Inferior parietal cortex (tissue), 1 donor: ENCODE results near the gene COQ8B.
A peak's percentile ranks its signal among the peaks of the same experiment; 100 is the strongest.

ENCODE experiments used
- DNase-seq: peaks from one replicate; pipeline ENCODE4 v3.0.0-alpha.2; 2016; ENCODE audit errors: extremely low spot score

Gene COQ8B

GRCh38 chr19:40691421-40692211, 25.1 kb downstream of the COQ8B start:
- DNase-seq, result no peak

- peak; percentile 76 for DNase-seq
Measured at GRCh38 chr19:40690693-40691420, 25.8 kb downstream of the COQ8B start.

- DNase-seq, result no peak
Measured at GRCh38 chr19:40690050-40690692, 26.5 kb downstream of the COQ8B start, which contains the start of gene NUMBL. NUMBL (minus strand) TSS chr19:40690651; CDS start chr19:40690483, 168 bp downstream.

DNA sequence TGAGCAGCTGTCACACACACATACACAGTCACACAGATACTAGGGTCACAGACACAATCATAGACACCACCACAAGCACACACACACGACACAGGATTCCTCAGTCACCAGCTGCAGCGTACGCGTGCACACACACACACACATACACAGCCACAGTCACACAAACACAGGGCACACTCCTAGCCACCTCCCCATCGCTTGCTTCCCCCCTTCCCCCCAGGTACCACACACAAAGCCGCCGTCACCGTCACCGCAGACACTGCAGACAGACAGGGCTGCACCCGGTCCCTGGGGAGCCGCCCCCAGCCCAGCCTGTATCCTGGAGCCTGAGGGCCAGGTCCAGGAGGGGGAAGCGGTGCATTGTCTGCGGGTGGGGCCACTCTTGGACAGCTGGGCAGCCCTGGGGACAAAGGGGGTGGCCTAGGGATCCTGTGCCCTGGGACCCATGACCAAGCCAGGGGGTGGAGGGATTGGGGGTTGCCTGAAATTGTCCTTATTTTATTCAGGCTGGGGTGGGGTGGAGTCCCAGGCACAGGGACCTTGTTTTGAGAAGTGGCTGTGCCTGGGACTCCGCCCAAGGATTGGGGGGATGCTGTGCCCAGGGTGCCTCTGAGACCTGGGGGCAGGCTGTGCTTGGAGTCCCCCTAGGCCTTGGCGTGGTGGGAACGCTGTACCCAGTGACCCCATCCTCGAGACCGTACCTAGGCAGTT, 27.2 kb downstream of the COQ8B start:
- no peak for DNase-seq

DNA sequence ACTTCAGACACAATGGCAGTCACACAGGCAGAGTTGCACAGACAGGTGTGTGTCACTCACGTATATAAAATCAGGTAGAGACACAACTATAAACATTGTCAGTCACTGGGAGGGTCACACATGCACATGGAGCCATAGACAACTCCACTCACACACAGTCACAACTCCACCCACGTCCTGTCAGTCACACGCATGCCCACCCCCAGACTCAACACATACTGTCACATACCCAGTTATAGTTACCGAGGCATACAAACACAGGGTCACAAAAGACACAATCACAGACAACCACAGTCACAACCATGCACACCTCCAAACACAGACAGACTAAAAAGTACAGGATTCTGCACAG, 27.7 kb downstream of the COQ8B start:
- no peak for DNase-seq

DNA sequence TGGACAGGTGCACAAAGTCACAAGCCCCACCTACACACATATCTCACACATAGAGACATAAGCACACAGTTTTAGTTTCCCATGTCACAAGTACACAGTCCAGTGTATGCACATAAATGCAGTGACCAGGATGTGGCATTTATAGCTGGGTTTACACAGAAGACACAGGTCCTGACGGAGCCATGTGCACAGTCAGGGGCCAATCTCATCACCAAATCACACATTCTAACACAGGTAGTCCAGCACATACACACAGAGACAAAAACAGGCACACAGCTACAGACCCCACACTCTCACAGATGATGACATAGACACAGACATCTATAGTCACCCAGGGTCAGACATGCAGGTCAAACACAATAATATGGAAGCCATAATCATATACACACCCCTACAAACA, 28.4 kb downstream of the COQ8B start:
- DNase-seq, result no peak

DNA sequence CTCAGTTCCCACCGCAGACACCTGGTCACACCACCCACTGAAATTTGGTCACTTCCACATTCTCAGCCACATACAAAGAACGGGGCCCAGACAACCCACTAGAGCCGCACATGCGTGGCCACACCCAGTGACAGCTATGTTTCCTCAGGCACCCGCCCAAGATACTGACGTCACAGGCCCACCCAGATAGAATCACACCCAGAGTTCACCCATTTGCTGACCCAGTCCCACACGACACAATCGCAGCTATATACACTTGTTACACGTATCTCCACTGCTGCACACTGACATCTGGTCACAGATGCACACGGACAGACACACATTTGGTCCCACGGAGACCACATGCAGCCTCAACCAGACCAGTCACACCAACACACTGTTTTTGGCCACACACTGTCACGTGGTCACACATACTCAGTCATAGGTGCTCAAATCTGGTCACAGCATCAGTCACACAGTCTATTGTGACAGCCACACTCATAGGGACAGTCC, 29.1 kb downstream of the COQ8B start:
- no peak for DNase-seq

DNA sequence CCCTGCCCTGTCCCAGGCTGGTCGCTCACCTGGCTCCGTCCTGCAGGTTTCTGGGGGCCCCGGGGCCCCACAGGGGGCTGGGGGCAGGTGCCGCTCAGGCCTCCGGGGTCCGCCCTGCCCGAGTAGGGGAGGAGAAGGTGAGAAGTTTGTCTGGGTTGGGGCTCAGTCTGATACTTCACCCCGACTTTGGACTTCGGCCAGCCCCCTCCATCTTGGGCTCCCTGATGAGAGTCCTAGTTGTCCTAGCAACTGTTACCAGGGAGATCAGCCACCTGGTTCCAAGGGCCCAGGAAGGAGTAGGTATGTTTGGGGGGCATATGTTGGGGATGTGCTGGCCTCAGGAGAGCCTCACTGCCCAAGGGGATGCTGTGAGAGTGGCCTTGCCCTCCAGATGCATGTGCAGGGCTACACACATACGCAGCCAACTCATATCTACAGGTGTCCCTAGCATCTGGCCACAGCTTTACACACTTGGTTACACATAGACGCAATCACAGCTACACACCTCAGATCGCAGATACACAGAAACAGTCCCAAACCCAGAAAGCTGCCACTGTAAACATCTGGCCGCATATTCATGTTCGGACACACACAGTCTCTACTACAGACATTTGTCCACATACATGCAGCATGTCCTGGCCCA, 29.7 kb downstream of the COQ8B start:
- DNase-seq, result no peak

DNA sequence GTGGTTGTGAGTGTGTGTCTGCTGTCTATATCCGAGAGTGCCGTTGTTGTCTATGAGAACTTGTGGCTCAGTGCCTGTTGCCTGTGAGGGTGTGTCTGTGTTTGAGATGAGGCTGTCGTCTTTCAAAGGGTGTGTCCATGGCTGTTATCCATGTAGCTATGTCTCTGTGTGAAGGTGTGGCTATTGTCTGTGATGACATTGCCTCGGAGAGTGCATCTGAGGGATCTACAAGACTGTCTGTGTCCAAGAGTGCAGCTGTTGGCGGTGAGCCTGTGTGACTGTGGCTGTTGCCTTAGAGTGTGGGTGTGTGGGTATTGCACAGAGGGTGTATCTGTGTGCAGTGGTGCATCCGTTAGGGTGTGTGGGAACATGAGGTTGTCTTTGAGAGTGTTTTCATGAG, 31.1 kb downstream of the COQ8B start:
- no peak for DNase-seq

DNA sequence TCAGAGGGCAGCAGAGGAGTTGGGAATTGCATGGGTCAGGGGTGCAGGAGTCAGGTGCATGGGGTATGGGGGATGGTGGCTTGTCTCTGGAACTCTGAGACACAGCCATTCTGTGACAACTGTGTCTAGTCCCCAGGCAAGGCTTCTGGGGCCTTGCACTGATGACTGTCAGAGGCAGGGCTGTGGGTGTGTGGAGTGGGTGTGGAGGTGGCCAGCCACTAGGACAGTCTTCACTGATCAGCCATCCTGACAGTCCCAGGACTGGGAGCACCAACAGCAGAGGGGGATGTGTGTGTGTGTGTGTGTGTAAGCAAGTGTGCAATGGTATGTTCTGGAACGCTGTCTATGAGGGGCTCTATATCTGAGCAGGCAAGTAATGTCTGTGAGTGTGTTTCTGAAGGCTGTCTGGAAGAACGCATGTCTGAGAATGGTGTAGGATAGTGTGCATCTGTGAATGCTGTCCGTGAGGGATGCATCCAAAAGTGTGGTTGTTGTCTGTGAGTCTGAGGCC, 31.6 kb downstream of the COQ8B start:
- DNase-seq, result no peak

DNA sequence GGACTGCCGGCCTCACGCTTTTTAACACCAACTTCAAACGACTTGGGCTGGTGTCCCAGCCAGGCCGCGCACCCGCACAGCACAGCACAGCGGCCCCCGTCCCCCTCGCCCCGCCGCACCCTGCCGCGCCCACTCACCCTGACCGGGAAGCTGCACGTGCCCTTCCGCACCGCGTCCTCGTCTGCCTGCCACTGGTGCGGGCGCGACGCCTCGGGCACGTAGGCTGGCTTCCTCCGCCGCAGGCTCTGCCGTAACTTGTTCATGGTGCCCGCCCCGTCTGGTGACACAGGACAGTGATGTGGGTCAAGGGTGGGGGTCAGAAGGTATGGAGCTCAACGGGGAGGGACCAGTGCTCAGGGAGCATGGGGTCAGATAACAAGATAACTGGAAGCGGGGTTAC, 32.4 kb downstream of the COQ8B start:
- no peak for DNase-seq

GRCh38 chr19:40683437-40683836, 33.2 kb downstream of the COQ8B start:
- DNase-seq, result no peak

- DNase-seq, result no peak
Measured at GRCh38 chr19:40682431-40682964, 34.2 kb downstream of the COQ8B start.

DNA sequence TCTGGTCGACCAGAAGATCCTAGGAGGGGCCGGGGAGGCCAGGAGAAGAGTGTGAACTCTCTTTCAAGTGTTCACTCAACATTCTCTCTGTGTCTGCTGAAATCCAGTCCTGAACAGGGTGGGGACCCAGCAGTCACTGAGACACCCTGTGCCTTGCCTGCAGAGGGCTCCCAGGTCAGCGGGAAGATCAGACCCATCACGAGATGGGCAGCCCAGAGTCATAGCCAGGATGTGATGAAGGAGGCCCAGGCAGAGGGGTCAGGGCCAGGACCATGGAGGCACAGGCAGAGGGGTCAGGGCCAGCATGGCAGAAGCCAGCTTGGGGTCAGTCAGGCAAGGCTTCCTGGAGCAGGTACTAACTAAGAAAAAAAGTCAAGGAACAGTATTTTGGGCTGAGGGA, 35.6 kb downstream of the COQ8B start:
- no peak for DNase-seq

DNA sequence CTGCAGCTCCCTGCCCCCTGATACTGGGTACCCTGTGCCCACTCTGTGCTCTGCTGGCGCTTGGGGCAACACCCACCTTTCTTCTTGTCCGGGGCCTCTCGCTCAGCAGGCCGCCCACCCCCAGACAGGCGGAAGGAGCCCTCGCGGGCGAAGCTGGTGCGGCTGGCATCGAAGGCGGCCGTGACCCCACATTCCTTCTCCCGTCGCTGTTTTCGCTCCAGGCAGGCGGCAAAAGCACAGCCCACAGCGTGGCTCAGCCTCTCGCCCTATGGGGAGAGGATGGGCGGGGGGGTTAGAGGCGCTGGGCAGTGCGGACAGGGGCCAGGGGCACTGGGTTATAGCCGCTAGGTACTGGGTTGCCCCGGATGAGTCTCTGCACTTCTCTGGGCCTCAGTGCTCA, 39.5 kb downstream of the COQ8B start:
- no peak for DNase-seq

DNA sequence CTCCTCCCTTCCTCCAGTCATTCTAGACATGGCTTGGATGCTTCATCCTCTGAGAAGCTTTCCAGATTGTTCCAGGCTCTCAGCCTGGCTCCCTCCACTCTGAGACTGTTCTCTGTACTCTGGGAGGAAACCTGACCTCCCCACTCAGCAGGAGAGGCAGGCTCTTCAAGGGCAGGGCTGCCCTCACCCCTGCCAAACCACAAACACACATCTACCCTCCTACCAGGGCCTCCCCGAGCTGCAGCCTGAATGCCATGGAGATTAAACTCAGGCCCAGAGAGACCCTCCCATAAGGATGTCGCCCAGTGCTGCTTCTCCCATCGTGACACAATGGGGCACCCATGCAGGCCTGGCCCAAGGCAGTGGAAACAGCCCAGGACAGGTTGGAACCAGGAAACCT, 42.4 kb downstream of the COQ8B start:
- DNase-seq, result no peak

DNA sequence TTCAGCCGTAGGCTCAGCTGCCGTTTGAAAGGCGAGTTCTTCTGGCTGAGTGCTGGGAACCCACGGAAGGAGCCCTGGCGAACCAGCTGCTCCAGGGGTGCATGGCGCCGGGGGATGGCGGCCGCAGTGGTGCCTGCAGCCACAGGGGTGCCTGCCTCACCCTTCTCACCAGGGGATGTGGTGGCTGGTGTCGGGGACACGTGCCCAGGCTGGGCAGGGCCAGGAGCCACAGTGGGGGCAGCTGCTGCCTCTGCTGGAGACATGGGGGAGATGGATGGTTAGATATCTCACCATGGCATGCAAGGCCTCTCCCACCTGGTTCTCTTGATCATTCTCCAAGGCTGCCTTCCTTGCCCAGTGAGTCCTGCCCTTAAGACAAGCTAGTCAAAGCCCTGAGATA, 43.3 kb downstream of the COQ8B start:
- DNase-seq, result no peak

GRCh38 chr19:40672573-40673299, 44.0 kb downstream of the COQ8B start:
- DNase-seq, result no peak

DNA sequence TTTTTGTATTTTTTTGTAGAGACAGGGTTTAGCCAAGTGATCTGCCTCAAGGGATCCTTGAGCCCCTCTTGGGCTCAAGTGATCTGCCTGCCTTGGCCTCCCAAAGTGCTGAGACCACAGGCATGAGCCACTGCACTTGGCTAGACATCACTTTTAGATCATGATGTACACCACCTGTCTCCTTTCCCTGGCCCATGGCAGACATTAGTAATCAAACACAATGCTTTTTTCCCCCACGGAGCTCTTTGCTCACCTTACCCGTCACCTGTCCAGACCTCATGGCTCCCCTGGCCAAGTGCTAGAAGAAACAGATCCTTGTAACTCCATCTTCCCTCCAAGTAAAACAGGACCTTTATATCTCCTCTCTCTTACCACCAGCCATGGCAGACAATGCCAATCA, 44.6 kb downstream of the COQ8B start:
- DNase-seq, result no peak

- no peak for DNase-seq
Measured at GRCh38 chr19:40671404-40671803, 45.3 kb downstream of the COQ8B start.
